Dedifferentiated amniotic fluid mesenchymal stem cell (primary cell): ENCODE data around the gene ZNF25.
"Not testable (repeated sequence)": the region's sequence is repeated elsewhere in the genome, so short reads cannot be mapped to it uniquely, and the experiment has no call there.

Experiments used
- DNase-seq: peaks from one replicate; pipeline ENCODE4 v3.0.0-alpha.2; 2016; ENCODE audit errors: extremely low spot score

ZNF25 gene

DNA sequence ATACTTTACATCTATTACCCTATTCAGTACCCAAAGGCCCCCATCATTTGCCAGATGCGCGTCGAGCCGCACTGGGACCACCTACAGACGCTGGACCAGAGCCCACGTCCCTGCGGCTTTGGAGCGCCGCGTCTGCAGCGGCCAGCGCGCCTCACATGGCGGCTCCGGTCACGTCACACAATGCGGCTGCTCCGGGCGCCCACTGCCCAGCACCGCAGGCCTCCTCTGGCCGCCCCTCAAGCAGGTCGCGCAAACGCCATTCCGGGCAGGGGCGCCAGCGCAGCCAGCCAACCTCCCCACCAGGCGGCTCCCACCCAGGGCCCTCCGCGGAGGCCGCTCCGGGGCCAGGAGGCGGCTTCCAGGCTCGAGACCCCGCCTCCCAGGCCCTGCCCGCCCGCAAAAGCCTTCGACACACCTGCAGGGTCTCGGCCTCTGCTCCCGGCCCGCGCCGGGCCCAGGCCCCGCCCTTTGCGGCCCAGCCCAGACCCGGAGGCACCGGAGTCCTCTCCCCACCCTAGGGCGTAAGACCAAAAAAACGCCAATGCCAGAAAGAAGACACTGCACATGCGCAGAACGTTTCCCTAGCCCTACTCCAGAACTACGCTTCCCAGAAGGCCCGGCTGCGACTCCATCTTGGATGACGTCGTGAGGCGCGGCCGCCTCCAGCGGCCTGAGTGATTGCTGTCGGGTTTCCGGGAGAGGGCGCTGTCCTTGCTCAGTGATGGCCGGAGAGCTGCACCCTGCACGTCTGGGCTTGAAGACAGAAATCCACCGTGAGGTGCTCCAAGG, at the start of gene ZNF25:
TSS of gene ZNF25 (minus strand) at position 557 of the 789 bp plus-strand sequence. CDS start 4,925 bp downstream, outside the sequence.
- DNase-seq, result peak; percentile 99

DNA sequence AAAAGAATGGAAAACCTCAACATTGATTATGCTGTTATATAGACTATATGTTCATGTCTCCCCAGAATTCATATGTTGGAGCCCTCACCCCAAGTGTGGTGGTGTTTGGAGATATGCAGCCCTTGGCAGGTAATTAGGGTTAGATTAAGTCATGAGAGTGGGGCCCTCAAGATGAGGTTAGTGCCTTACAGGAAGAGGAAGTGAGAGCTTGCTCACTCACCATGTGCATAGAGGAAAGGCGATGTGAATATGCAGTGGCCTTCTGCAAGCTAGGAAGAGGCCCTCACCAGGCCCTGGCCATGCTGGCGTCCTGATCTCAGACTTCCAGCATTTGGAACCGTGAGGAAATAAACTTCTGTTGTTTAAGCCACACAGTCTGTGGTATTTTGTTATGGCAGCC, 48.8 kb upstream of the ZNF25 start:
- no peak for DNase-seq

DNA sequence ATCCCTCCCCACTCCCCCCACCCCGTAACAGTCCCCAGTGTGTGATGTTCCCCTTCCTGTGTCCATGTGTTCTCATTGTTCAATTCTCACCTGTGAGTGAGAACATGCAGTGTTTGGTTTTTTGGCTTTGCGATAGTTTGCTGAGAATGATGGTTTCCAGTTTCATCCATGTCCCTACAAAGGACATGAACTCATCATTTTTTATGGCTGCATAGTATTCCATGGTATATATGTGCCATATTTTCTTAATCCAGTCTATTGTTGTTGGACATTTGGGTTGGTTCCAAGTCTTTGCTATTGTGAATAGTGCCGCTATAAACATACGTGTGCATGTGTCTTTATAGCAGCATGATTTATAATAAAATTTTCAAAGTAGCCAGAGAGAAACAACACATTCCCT, 42.7 kb upstream of the ZNF25 start:
- not testable (repeated sequence) for DNase-seq

DNA sequence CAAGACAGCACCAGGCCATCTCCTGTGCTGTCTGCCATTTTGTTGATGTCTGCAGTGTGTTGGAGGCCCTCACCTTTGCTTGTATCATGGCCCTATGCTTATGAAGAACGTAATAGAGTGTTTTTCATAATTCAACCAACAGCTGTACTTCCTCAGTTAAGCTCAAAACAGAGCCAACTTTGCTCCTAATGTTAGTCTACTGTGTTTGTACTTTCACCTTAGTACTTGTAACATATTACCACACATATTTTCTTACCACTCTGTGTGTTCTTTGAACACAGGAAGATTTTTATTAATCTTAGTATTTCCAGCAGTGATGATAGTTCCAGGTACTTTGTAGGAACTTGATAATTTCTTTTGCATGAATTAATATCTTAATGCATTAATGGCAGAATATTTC, 39.9 kb upstream of the ZNF25 start:
- DNase-seq, result no peak

DNA sequence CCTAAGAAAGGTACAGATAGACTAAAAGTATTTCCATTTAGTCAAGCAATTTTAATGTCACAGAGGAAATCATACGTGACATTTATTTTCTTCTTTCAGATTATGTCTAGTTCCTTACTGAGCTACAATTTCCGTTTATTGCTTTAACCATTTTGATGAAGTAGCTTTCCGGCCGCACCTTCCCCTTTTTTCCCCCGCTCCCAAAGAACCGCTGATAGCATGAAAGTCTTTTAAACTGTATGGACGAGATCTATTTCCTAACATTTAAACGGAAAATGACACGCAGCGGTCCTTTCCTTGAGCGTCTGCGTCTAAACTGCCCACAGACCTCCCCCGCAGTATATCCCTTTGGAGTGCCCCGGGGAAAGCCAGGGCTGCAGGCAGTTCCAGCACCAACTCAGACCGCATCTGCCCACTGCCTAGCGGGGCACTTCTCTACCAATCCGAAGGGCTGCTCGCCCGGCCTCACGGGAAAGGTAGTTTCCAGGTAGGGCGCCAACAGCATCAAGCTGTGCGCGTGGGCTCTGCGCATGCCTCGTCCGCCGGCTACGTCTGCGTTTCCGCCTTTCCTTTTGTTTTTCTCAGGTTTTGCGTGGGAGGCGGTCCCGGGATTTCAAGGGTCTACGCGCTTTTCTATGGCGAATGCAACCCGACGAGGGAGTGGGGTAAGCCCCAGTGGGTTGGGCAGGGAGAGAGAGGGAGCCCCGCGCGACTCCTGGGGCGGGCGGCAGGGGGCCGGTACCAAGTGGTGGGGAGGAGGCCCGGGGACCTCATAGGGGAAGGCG, 33.9 kb upstream of the ZNF25 start, which contains the start of gene ZNF33A:
TSS of gene ZNF33A (plus strand) at position 557 of the 785 bp plus-strand sequence. CDS start 1,667 bp downstream, outside the sequence.
- DNase-seq, result peak; percentile 84

DNA sequence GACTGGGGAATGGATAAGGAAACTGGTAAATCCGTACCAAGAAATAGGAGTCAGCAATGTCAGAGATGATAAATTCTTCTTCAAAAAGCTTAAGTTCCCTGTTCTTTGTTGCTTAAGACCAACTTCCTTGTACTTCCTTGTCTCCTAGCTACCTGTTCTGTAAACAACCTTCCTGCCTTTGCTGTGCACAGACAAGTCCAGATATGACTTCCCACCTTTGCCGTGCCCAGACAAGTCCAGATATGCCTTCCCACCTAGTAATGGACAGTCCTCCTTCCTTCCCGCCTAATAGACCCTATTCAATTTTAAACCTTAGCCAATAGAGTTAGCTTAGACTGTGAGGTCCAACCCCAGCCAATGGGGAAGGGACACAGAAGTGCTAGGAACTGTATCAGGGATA, 31.5 kb upstream of the ZNF25 start:
- DNase-seq, result no peak

DNA sequence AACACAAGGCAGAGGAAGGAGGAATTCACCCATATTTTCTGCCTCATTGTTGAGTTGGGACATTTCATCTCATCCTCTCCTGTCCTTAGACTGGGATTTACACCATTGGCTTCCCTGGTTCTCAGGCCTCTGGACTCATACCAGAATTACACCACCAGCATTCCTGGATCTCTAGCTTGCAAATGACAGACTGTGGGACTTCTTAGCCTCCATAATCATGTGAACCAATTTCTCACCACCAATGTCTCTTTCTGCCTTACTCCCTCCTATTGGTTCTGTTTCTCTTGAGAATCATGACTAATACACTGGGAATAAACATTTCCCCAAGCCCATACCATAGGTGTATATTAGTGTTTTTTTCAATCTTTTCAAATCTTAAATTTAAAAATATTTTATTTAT, 31.1 kb upstream of the ZNF25 start:
- DNase-seq, result no peak

DNA sequence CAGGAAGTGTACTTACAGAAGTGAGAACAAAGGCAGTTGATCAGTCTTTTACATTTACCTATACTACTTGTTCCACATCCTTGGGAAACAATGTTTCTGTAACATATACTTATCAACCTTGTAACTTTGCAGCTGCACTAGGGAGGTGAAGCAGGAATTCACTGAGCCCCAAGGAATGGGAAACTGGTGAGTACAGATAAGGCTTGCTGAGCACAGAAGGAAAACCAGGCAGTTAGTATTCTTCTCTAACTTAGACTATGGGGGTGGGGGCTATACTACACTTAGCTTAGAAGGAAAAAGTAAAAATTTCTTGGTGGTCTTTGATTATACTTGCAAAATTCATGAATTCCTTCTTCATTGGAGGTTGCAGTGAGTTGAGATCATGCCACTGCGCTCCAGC, 27.1 kb upstream of the ZNF25 start:
- DNase-seq, result no peak

DNA sequence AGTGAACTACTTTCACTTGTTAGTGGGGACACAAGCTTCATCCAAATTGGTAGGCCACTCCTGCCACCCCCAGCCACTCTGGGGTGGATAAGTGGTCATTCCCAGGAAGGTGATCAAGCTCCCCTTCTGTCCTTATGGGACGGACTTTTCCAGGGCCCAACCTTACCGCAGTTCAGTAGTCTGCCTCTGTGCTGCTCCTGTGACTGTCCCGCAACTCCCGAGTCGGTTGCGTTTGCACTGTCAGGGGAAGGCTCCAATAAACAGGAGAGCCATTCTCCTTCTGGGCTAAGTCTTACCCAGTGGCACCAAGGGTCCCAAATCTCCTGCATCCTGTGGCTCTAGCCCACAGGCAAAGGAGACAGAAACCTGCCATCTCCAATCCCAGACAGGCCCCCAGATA, 26.6 kb upstream of the ZNF25 start:
- no peak for DNase-seq

DNA sequence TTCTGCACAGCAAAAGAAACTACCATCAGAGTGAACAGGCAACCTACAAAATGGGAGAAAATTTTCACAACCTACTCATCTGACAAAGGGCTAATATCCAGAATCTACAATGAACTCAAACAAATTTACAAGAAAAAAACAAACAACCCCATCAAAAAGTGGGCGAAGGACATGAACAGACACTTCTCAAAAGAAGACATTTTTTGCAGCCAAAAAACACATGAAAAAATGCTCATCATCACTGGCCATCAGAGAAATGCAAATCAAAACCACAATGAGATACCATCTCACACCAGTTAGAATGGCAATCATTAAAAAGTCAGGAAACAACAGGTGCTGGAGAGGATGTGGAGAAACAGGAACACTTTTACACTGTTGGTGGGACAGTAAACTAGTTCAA, 24.0 kb upstream of the ZNF25 start:
- DNase-seq, result not testable (repeated sequence)

DNA sequence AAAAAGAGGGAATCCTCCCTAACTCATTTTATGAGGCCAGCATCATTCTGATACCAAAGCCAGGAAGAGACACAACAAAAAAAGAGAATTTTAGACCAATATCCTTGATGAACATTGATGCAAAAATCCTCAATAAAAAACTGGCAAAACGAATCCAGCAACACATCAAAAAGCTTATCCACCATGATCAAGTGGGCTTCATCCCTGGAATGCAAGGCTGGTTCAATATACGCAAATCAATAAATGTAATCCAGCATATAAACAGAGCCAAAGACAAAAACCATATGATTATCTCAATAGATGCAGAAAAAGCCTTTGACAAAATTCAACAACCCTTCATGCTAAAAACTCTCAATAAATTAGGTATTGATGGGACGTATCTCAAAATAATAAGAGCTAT, 22.5 kb upstream of the ZNF25 start:
- DNase-seq, result not testable (repeated sequence)

DNA sequence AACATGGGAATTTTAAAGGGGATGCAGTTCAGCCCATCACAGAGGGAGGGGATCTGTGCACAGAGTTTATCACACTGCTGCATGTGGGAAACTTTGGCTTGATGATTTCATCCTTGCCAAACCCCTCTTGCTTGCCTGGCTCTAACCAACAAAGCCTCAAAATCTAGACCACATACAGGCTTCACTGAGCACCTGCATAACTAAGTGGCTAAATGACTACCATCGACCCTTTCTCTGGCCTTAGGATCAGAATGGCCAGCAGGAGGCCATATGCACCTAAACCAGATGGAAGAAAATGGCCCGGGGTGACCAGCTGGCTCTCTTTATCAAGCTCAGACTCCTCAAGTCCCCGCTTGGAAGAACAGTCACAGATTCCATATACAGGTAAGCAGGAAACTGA, 15.6 kb upstream of the ZNF25 start:
- DNase-seq, result no peak

DNA sequence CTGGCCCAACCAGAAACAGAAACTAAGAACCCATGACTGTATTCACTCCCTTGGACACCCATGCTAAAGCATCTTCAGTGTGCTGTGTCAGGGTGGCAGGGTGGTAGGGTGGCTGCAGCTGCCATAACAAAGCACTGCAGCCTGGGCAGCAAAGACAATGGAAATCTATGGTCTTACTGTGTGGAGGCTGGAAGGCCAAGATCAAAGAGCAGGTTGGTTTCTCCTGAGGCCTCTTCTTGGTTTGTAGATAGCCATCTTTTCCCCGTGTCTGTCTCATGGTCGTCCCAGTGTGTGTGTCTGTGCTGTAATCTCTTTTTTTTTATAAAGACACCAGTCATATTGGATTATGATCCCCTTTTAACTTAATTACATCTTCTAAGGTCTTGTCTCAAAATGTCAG, 15.2 kb upstream of the ZNF25 start:
- DNase-seq, result no peak

DNA sequence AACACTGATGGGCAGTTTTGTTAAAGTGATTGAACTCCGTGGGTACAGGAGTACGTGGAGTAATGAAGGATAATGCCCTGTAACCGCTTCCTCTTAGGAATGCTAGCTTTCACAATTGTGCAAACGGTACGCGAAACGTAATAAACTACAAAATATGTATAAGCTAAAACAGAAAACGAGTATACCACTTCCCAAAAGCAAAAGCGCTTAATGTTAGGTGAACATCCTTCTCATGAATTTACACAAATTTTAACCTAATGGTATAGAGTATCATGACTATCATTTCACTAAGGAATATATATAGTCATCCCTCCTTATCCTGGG, 395 bp upstream of the ZNF25 start:
- DNase-seq, result no peak

DNA sequence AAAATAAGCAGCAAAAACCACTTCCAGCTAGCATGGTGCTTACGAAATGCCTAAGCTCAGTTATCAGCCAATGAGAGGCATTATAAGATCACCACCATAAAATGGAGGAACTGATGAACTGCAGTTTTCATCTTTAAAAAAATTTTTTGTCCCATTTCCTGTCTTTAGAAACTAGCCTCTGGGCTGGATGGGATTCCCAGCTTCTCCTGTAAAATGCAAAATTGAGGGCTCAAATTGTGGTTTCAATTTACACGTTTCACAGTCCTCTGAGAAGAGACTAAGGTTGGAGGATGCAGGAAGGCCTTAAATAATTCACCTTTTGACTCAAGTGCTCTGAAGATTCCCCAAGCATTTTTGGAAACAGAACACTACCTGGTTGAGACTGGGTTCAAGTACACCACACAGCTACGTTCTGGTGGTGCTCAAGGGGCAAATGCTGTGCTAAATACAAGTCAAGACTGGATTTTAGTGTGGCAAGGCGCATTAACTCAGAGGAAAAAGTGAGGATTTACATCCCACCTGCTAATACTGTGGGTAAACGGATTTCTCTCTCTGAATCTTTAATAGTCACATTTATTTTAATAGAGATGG, 951 bp downstream of the ZNF25 start:
- DNase-seq, result no peak

DNA sequence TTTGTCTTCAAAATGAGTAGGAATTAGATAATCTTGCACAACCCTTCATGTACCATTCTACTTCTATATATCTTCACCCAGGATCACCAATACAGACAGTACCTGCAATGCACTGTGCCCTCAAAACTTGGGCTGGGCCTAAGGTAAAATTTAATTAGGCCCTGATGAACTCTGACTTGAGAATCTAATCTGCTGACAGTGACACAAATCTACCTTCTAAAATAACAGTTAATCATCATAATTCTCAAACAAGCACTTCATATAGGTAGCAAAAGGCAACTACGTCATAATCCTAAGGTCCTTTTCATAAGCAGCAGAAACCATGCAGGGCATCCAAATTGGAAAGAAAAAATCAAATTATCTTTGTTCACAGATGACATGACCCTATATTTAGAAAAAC, 4.1 kb downstream of the ZNF25 start:
- no peak for DNase-seq

DNA sequence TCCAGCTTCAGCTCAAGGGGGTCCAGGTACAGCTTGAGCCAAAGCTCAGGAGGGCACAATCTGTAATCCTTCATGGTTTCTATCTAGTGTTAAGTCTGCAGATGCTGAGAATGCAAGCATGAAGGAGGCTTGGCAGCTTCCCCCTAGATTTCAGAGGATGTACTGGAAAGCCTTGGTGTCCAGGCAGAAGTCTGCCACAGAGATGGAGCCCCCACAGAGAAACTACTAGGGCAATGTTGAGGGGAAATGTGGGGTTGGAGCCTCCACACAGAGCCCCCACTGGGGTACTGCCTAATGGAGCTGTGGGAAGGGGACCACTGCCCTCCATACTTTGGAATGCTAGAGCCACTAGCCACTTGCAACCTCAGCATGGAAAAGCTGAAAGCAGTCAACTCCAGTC, 11.4 kb downstream of the ZNF25 start:
- no peak for DNase-seq

DNA sequence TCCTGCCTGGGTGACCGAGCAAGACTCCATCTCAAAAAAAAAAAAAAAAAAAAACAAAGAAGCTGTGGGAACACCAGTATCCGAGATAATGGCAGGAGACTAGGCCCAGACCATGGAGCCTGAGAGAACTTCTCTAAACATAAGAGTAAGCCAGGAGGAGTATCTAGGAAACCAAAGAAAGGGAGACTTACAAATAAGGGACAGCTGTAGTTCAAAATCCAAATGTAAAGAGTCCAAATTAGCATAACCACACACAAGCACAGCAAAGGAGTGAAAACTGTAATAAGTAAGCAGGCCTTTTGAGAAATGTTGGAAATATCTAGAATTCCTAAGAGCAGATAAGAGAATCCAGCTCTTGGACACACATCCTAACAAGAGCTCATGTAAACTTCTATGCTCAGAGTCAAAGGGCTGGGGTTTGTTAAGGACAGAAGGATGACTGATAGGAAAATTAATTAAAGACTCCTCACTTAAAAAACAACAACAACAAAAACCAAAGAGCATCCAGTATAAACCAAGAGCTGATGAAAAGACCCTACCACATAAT, 15.8 kb downstream of the ZNF25 start:
- no peak for DNase-seq

DNA sequence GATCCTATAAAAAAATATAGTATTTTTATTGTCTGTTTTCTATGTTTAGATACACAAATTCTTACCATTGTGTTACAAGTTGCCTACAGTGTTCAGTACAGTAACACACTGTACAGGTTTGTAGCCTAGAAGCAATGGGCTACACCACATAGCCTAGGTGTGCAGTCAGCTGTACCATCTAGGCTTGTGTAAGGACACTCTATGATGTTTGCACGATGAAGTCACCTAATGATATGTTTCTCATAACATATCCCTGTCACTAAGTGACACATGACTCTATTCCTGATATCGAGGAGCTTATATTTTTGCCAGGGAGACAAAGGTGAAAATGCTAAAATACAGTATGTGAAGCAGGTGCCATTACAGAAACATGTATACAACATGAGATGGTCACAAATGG, 18.6 kb downstream of the ZNF25 start:
- no peak for DNase-seq

DNA sequence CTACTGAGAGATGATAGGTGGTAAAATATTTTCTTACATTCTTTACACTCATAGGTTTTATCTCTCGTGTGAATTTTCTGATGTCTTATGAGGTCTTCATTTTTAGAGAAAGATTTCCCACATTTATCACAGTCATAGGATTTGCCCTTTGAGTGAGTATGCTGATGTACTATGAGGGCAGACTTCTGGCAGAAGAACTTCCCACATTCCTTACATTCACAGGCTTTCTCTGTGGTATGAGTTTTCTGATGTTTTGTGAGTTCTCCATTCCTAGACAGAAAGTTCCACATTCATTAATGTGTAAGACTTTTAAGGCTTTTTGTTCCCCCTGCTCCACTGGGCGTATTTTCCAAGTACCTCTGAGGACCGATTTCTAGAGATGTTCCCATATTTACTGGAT, 23.5 kb downstream of the ZNF25 start:
- DNase-seq, result no peak

DNA sequence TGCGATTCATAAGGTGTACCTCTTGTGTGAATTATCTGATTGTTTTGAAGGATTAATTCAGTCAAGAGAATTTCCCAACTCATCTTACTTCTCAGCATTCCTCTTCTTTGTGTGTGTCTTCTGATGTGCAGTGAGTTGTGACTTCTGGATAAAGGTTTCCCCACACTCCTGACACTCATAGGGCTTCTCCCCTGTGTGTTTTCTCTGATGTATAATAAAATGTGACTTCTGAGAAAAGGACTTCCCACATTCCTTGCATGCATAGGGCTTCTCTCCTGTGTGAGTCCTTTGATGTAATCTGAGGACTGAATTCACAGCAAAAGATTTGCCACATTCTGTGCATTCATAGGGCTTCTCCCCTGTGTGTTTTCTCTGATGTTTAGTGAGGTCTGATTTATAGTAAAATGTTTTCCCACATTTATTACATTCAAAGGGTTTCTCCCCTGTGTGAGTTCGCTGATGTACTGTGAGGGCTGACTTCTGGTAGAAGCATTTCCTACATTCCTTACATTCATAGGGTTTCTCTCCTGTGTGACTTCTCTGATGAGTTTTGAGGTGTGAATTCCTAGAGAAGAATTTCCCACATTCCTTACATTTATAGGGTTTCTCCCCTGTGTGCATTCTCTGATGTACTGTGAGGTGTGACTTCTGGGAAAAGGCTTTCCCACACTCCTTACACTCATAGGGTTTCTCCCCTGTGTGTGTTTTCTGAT, 24.2 kb downstream of the ZNF25 start:
- DNase-seq, result no peak

DNA sequence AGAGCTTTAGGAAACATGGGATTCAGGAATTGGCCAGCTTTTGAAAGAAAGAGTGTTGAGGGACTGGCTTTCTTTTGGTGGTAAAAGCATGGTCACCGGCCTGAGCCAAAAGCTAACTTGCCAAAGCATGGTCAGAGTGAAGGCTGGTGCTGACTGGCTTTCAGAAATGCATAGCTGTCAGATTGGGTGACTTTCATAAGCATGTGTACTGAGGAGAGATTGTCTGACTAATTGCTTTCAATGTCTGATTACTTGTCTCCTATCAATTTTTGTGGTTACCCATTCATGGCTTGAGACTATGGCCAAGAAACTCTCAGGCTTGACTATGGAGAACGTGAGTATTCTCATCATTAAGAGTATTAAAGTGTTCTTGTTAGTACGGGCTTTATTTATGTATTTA, 28.2 kb downstream of the ZNF25 start:
- DNase-seq, result no peak
